H1 (cell line): ENCODE measurements around the gene CKB. TPM values are rescaled to one million over a fixed set of nuclear protein-coding genes. Genes with fewer than 3 reads are reported as not detected.

Experiments
- BRCA1 ChIP-seq: IDR thresholded peaks from 2 replicates; pipeline ENCODE4 v1.6.1; 2012; ENCODE audit warnings: low read depth, low read length, improper control_type of control experiment
- CEBPB ChIP-seq: IDR thresholded peaks from 2 replicates; pipeline ENCODE4 v1.6.1; 2012; ENCODE audit warnings: low read depth, low read length
- CREB1 ChIP-seq: IDR thresholded peaks from 2 replicates; pipeline ENCODE4 v1.6.1; 2012; ENCODE audit warnings: inconsistent platforms
- CTCF ChIP-seq, 3 experiments: IDR thresholded peaks; 1 replicate in 2 of 3; 2 replicates in 1 of 3; pipeline versions ENCODE4 v1.5.1 to v1.6.1; 2011; ENCODE audit warnings: low read length in 3 of 3, mild to moderate bottlenecking in 3 of 3, inconsistent platforms in 2 of 3, low read depth in 1 of 3, moderate library complexity in 1 of 3; ENCODE audit not compliant: insufficient read depth in 1 of 3; ENCODE audit errors: control extremely low read depth in 1 of 3
- E2F6 ChIP-seq: IDR thresholded peaks from 2 replicates; pipeline ENCODE4 v1.6.1; 2012; ENCODE audit warnings: inconsistent platforms
- EZH2 ChIP-seq: fragments of 200-600 bp; sonication (generic); IDR thresholded peaks from 2 replicates; pipeline ENCODE4 v1.7.1; 2012; ENCODE audit warnings: low read depth, mild to moderate bottlenecking, moderate library complexity, low read length, inconsistent platforms; ENCODE audit not compliant: severe bottlenecking
- FOSL1 ChIP-seq: IDR thresholded peaks from 2 replicates; pipeline ENCODE4 v1.6.1; 2011; ENCODE audit warnings: mild to moderate bottlenecking, low read depth, low read length, moderate library complexity; ENCODE audit not compliant: insufficient read depth
- JUND ChIP-seq: IDR thresholded peaks from 2 replicates; pipeline ENCODE4 v1.6.1; 2011; ENCODE audit warnings: mild to moderate bottlenecking, improper control_type of control experiment, low read length
- KDM4A ChIP-seq: IDR thresholded peaks from one replicate; pipeline ENCODE4 v1.7.1; 2012; ENCODE audit warnings: low read depth, mild to moderate bottlenecking, moderate library complexity, low read length, inconsistent platforms; ENCODE audit not compliant: severe bottlenecking
- MAX ChIP-seq: IDR thresholded peaks from 2 replicates; pipeline ENCODE4 v1.6.1; 2012; ENCODE audit warnings: inconsistent platforms
- NANOG ChIP-seq: IDR thresholded peaks from 2 replicates; pipeline ENCODE4 v1.6.1; 2011; ENCODE audit warnings: low read length, low read depth, mild to moderate bottlenecking, inconsistent platforms; ENCODE audit not compliant: insufficient read depth, poor library complexity, severe bottlenecking
- NRF1 ChIP-seq: IDR thresholded peaks from 2 replicates; pipeline ENCODE4 v1.6.1; 2011; ENCODE audit warnings: mild to moderate bottlenecking, low read depth, low read length, improper control_type of control experiment
- POLR2AphosphoS5 ChIP-seq: IDR thresholded peaks from 2 replicates; pipeline ENCODE4 v1.6.1; 2011; ENCODE audit warnings: low read depth, low read length
- RAD21 ChIP-seq, 2 experiments: IDR thresholded peaks in 1 of 2; conservative IDR thresholded peaks in 1 of 2; 2 replicates each; pipeline ENCODE4 v1.6.1; 2011; ENCODE audit warnings: low read depth in 2 of 2, low read length in 2 of 2, improper control_type of control experiment in 1 of 2, inconsistent platforms in 1 of 2, mild to moderate bottlenecking in 1 of 2, moderate library complexity in 1 of 2
- RFX5 ChIP-seq: IDR thresholded peaks from 2 replicates; pipeline ENCODE4 v1.6.1; 2011; ENCODE audit warnings: low read depth, low read length, improper control_type of control experiment, borderline replicate concordance
- RXRA ChIP-seq: IDR thresholded peaks from 2 replicates; pipeline ENCODE4 v1.6.1; 2011; ENCODE audit warnings: low read depth, mild to moderate bottlenecking, low read length, moderate library complexity; ENCODE audit not compliant: insufficient read depth
- SIN3A ChIP-seq, 2 experiments: IDR thresholded peaks in 1 of 2; conservative IDR thresholded peaks in 1 of 2; 2 replicates each; pipeline ENCODE4 v1.6.1; 2011 to 2012; ENCODE audit warnings: low read length in 2 of 2, improper control_type of control experiment in 1 of 2, low read depth in 1 of 2, mild to moderate bottlenecking in 1 of 2
- SIRT6 ChIP-seq: IDR thresholded peaks from one replicate; pipeline ENCODE4 v1.7.1; 2012; ENCODE audit warnings: low read length, inconsistent platforms
- SP2 ChIP-seq: IDR thresholded peaks from 2 replicates; pipeline ENCODE4 v1.6.1; 2012; ENCODE audit warnings: mild to moderate bottlenecking, low read length, inconsistent platforms
- SP4 ChIP-seq: IDR thresholded peaks from 2 replicates; pipeline ENCODE4 v1.6.1; 2012; ENCODE audit warnings: low read length, inconsistent platforms
- TEAD4 ChIP-seq: IDR thresholded peaks from 2 replicates; pipeline ENCODE4 v1.6.1; 2012; ENCODE audit warnings: low read depth, low read length, inconsistent platforms, mixed read lengths
- ZNF274 ChIP-seq: IDR thresholded peaks from 2 replicates; pipeline ENCODE4 v1.7.0; 2012; ENCODE audit warnings: low read length, borderline replicate concordance; ENCODE audit errors: extremely low read depth
- polyA plus RNA-seq, 7 experiments: library from polyadenylated mRNA; depleted of rRNA in 3 of 7; stranded (reverse) in 5 of 7; unstranded in 2 of 7; fragments of >200 nt in 5 of 7; fragments of 200-250 nt in 2 of 7; gene quantifications; 1 replicate in 5 of 7; 2 replicates in 1 of 7; 4 replicates in 1 of 7; pipeline versions ENCODE4 v1.2.1 to v1.2.3, GENCODE V29; 2011 to 2013; ENCODE audit warnings: missing spikeins in 2 of 7, mixed read lengths in 2 of 7
- total RNA-seq: library from RNA; stranded (reverse); fragmentation: NEBNext Ultra II Directional; extraction: Animal tissue kit (Norgen Biotek cat#: 25700); gene quantifications from 2 replicates; pipeline ENCODE4 v1.2.1, GENCODE V29; 2021

Gene CKB
- total and polyA plus RNA-seq, 2 of the 8 experiments (the other 6 are each of a cell fraction or from before 2014, with no cell fraction given) = 538 to 950 TPM

- TF ChIP-seq ZNF274 (no peak), CTCF (IDR thresholded peaks at IDR 0.05; ENCODE audit: control extremely low read depth in 1 of 3, insufficient read depth in 1 of 3, low read depth in 1 of 3, low read length in 3 of 3) (no peak; a peak in 1 of 4 replicates), FOSL1 (no peak), CEBPB (no peak), EZH2 (no peak), POLR2AphosphoS5 (no peak; the same call in 1 of the 2 replicates), NANOG (no peak), BRCA1 (no peak), SIN3A (conservative IDR thresholded peaks at IDR 0.05 in 1 of 2, IDR thresholded peaks at IDR 0.05 in 1 of 2; ENCODE audit: low read depth in 1 of 2, low read length in 2 of 2) (no peak; a peak in 1 of 4 replicates), SIRT6 (no peak), JUND (peak; percentile 85), RXRA (no peak), RAD21 (IDR thresholded peaks at IDR 0.05 in 1 of 2, conservative IDR thresholded peaks at IDR 0.05 in 1 of 2; ENCODE audit: low read depth in 2 of 2, low read length in 2 of 2) (no peak), SP2 (no peak), MAX (peak; percentile 34; the same call in 1 of the 2 replicates), RFX5 (no peak), NRF1 (no peak), KDM4A (peak; percentile 38), TEAD4 (no peak), SP4 (no peak), CREB1 (peak; percentile 89), E2F6 (no peak)
These were observed 20.0 kb upstream of the CKB start (continued) for GRCh38 chr14:103542605-103543088.
